WERI-Rb-1 (cell line): ENCODE results near the gene SLC1A6.

Experiments used
- DNase-seq: peaks from one replicate; pipeline ENCODE4 v3.0.0-alpha.2; 2020
- H3K27ac ChIP-seq: fragments of 250-450 bp; sonication (Bioruptor Pico); 2 replicates; pipeline ENCODE4 v1.5.1; 2020; ENCODE audit warnings: mild to moderate bottlenecking, moderate library complexity
- H3K27me3 ChIP-seq: fragments of 250-450 bp; sonication (Bioruptor Pico); 2 replicates; pipeline ENCODE4 v1.5.1; 2021; ENCODE audit warnings: mild to moderate bottlenecking, low read depth, moderate library complexity; ENCODE audit not compliant: insufficient read depth, severe bottlenecking
- H3K36me3 ChIP-seq: fragments of 250-450 bp; sonication (Bioruptor Pico); 2 replicates; pipeline ENCODE4 v1.5.1; 2020; ENCODE audit warnings: mild to moderate bottlenecking, moderate library complexity
- H3K4me3 ChIP-seq: 2 replicates; pipeline ENCODE4 v1.5.1; 2011; ENCODE audit warnings: low read depth, mild to moderate bottlenecking, control low read depth, low read length
- H3K9me3 ChIP-seq: fragments of 250-450 bp; sonication (Bioruptor Pico); 2 replicates; pipeline ENCODE4 v1.5.1; 2021; ENCODE audit warnings: mild to moderate bottlenecking, moderate library complexity; ENCODE audit not compliant: severe bottlenecking
- TF ChIP-seq, protein P1 (sequence below): IDR thresholded peaks from 2 replicates; pipeline ENCODE4 v1.5.1; 2011; ENCODE audit warnings: low read depth, mild to moderate bottlenecking, control low read depth, inconsistent platforms, low read length

The SLC1A6 gene

DNA sequence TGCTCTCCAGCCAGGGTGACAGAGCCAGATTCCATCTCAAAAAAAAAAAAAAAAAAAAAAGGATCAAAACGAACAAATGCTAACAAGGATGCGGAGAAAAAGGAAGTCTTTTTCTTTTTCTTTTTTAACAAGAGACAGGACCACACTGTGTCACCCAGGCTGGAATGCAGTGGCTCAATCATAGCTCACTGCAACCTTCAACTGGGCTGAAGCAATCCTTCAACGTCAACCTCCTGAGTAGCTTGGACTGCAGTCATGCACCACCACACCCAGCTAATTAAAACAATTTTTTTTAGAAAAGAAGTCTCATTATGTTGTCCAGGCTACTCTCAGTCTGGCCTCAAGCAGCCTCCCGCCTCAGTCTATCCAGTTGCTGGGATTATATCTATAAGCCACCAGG lies 73.0 kb downstream of the SLC1A6 start:
- no peak for DNase-seq
- Histone ChIP-seq H3K27ac (no peak overlapping the region), H3K4me3 (no peak overlapping the region), H3K36me3 (no peaks in the 10 kb centered on the region), H3K27me3 (peaks cover 72% of the 10 kb centered on the region), H3K9me3 (no peaks in the 10 kb centered on the region)
- TF ChIP-seq, protein P1, sequence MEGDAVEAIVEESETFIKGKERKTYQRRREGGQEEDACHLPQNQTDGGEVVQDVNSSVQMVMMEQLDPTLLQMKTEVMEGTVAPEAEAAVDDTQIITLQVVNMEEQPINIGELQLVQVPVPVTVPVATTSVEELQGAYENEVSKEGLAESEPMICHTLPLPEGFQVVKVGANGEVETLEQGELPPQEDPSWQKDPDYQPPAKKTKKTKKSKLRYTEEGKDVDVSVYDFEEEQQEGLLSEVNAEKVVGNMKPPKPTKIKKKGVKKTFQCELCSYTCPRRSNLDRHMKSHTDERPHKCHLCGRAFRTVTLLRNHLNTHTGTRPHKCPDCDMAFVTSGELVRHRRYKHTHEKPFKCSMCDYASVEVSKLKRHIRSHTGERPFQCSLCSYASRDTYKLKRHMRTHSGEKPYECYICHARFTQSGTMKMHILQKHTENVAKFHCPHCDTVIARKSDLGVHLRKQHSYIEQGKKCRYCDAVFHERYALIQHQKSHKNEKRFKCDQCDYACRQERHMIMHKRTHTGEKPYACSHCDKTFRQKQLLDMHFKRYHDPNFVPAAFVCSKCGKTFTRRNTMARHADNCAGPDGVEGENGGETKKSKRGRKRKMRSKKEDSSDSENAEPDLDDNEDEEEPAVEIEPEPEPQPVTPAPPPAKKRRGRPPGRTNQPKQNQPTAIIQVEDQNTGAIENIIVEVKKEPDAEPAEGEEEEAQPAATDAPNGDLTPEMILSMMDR: no peak

DNA sequence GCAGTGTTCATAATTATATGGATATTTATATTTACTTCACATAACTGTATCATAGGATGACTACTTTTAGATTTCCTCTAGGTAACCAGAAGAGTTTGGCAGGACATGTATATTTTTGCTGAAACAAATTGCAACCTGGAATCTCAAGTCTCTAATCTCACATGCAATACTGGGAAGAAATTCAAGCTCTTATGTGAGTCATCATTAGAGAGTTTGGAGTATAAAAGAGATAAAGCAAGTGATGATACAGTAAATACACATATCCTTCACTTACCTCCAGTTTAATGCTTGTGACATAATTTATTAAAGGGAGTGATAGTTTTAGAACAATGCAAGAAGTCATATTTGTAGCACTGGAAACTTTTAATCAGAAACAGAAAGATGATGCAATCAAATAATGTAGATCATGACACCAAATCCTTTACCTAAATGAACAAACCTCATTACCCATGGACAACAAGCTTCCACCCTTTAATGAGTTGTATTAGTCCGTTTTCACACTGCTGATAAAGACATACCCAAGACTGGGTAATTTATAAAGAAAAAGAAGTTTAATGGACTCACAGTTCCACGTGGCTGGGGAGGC lies 77.9 kb downstream of the SLC1A6 start:
- TF ChIP-seq, protein P1: no peak
- Histone ChIP-seq H3K27ac (no peak overlapping the region), H3K4me3 (no peak overlapping the region), H3K27me3 (peaks cover 59% of the 10 kb centered on the region), H3K36me3 (no peaks in the 10 kb centered on the region), H3K9me3 (no peaks in the 10 kb centered on the region)
- DNase-seq: no peak
